GM23248 (cell line): ENCODE results near the gene MARS1. TPM values are rescaled to one million over a fixed set of nuclear protein-coding genes. Genes with fewer than 3 reads are reported as not detected.

Experiments used
- DNase-seq: peaks from one replicate; pipeline ENCODE4 v3.0.0-alpha.2; 2015
- H2AFZ ChIP-seq: fragments of 200-600 bp; sonication (generic); 2 replicates; pipeline ENCODE4 v1.6.1; 2016; ENCODE audit warnings: antibody characterized with exemption
- H3F3A ChIP-seq: fragments of 200-600 bp; sonication (generic); 2 replicates; pipeline ENCODE4 v1.6.1; 2016; ENCODE audit warnings: mild to moderate bottlenecking, antibody characterized with exemption, mixed run types; ENCODE audit not compliant: insufficient read depth
- H3K27ac ChIP-seq: fragments of 200-600 bp; sonication (generic); 2 replicates; pipeline ENCODE4 v1.5.1; 2016; ENCODE audit warnings: mild to moderate bottlenecking
- H3K27me3 ChIP-seq: fragments of 200-600 bp; sonication (generic); replicated peaks from 2 replicates; pipeline ENCODE4 v1.6.1; 2016; ENCODE audit warnings: mild to moderate bottlenecking; ENCODE audit not compliant: insufficient read depth
- H3K36me3 ChIP-seq: fragments of 200-600 bp; sonication (generic); 2 replicates; pipeline ENCODE4 v1.6.1; 2016; ENCODE audit warnings: low read depth, mild to moderate bottlenecking
- H3K4me1 ChIP-seq: fragments of 200-600 bp; sonication (generic); 2 replicates; pipeline ENCODE4 v1.6.1; 2016; ENCODE audit warnings: mild to moderate bottlenecking; ENCODE audit not compliant: insufficient read depth
- H3K4me2 ChIP-seq: fragments of 200-600 bp; sonication (generic); one replicate; pipeline ENCODE4 v1.6.1; 2016; ENCODE audit warnings: mild to moderate bottlenecking; ENCODE audit not compliant: unreplicated experiment
- H3K4me3 ChIP-seq: fragments of 200-600 bp; sonication (generic); 2 replicates; pipeline ENCODE4 v1.5.1; 2016; ENCODE audit warnings: mild to moderate bottlenecking
- H3K79me2 ChIP-seq: fragments of 200-600 bp; sonication (generic); 2 replicates; pipeline ENCODE4 v1.6.1; 2016; ENCODE audit warnings: mild to moderate bottlenecking; ENCODE audit not compliant: insufficient read depth
- H3K9ac ChIP-seq: fragments of 200-600 bp; sonication (generic); 2 replicates; pipeline ENCODE4 v1.6.1; 2016; ENCODE audit warnings: mild to moderate bottlenecking
- H3K9me2 ChIP-seq: fragments of 200-600 bp; sonication (generic); 2 replicates; pipeline ENCODE4 v1.6.1; 2016; ENCODE audit warnings: mixed run types, mild to moderate bottlenecking, moderate library complexity; ENCODE audit not compliant: insufficient read depth
- H3K9me3 ChIP-seq: fragments of 200-600 bp; sonication (generic); one replicate; pipeline ENCODE4 v1.6.1; 2017; ENCODE audit warnings: low read depth
- H4K20me1 ChIP-seq: fragments of 200-600 bp; sonication (generic); 2 replicates; pipeline ENCODE4 v1.6.0; 2016; ENCODE audit not compliant: insufficient read depth
- EZH2 ChIP-seq: fragments of 200-600 bp; sonication (generic); IDR thresholded peaks from 2 replicates; pipeline ENCODE4 v1.6.1; 2018; ENCODE audit warnings: antibody characterized with exemption, mild to moderate bottlenecking; ENCODE audit not compliant: insufficient read depth, poor library complexity, severe bottlenecking
- EZH2phosphoT487 ChIP-seq: fragments of 200-600 bp; sonication (generic); IDR thresholded peaks from 2 replicates; pipeline ENCODE4 v1.6.1; 2018; ENCODE audit warnings: antibody characterized with exemption, moderate library complexity, mild to moderate bottlenecking, low read depth; ENCODE audit not compliant: insufficient read depth
- WGBS, 2 experiments: methylation state at CpG; one replicate each; pipeline ENCODE4 v1.1.6; 2015 to 2017; ENCODE audit warnings: low lambda C conversion rate in 2 of 2, low coverage in 1 of 2; ENCODE audit errors: missing lambda C conversion rate in 2 of 2; 5-methylcytosine and 5-hydroxymethylcytosine counted together
- in situ Hi-C: fragments of 300-500 bp; cut with MboI; formaldehyde crosslinking; loops from 2 replicates; pipeline ENCODE4 v1.15.0; 2020
- polyA plus RNA-seq: library from polyadenylated mRNA; unstranded; fragments of >200 nt; fragmentation: Nextera tagmentation; extraction: Ambion mirVana; gene quantifications from 2 replicates; pipeline ENCODE4 v1.2.1, GENCODE V29; 2016
- total RNA-seq: library from RNA; depleted of rRNA; stranded (reverse); fragments of >200 nt; shearing (Covaris generic); gene quantifications from 2 replicates; pipeline ENCODE4 v1.2.3, GENCODE V29; 2014

The MARS1 gene
- total and polyA plus RNA-seq, 2 experiments from 2014 or later, result 184 to 272 TPM

DNA sequence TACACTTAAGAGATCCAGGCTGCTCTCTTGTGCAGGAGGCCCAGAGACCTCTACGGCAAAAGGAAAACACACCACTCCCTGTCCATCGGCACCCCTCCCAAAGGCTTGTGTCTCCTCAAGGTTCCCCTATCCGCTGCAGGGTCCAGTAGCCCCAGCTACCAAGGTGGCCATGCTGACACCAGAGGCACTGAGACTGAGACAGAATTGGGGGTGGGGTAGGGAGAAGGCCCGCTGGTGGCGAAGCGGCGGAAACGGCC lies 31.9 kb downstream of the MARS1 start:
- H3F3A ChIP-seq, result peaks cover 81% of the 10 kb centered on the region
- TF ChIP-seq EZH2phosphoT487 (no peak), EZH2 (no peak)
- H3K4me1 ChIP-seq, result peaks cover 43% of the 10 kb centered on the region
- in situ Hi-C loops, result no loop called here
- peaks cover 12% of the 10 kb centered on the region; the same call in 1 of the 2 replicates for H4K20me1 ChIP-seq
- H3K4me3 ChIP-seq, result peak overlapping the region; percentile 84
- H3K9me2 ChIP-seq, result no peaks in the 10 kb centered on the region
- H2AFZ ChIP-seq, result no peak overlapping the region
- H3K9me3 ChIP-seq, result no peaks in the 10 kb centered on the region
- H3K4me2 ChIP-seq, result peak overlapping the region; percentile 92
- H3K27ac ChIP-seq, result peak overlapping the region; percentile 96
- 1% methylated on average over 7 to 8 of the region's 8 CpGs for WGBS, 2 experiments
- peak overlapping the region; percentile 98 for H3K9ac ChIP-seq
- no peak for DNase-seq
- peaks cover 54% of the 10 kb centered on the region for H3K79me2 ChIP-seq
- no peaks in the 10 kb centered on the region for H3K27me3 ChIP-seq
- peaks cover 42% of the 10 kb centered on the region for H3K36me3 ChIP-seq

DNA sequence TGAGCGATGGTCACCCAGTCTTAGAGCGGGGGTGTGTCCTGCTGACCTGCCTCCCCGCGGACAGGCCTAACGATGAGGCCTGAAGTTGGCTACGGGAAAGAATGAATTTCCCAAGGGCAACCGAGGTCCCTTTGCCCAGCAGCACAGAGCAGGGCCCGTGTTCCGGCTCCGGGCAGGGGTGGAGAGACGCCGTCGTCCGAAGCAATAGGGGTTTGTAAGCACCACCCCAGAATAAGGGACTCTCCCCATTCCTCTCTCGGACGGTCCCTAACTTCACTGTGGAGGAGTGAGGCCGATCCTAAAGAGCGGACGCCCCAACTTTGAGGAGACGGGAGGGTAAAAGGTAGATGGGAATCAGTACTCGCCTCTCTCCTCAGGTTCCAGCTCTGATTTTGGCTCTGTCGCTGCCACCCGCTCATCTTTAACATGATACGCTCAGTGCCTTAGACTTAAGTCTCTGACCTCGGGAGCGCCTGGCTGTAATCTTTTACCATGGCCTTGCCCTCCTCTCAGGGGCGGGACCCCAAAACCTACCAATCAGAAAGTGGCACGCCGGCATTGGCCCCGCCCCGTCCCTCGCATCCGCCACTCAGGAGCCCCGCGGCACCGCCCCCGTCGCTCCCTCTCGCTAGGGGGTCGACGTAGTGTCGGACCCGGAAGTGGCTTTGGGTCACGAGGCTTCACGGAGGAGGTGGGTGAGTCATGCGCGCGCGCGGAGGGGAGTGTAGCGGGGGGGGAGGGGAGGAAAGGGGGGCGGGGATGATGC lies 32.4 kb downstream of the MARS1 start, which contains the start of gene DDIT3:
TSS of gene DDIT3 (minus strand) at position 462 of the 766 bp plus-strand sequence. CDS start 3,108 bp downstream, outside the sequence.
- WGBS, 2 experiments, result 1% methylated on average over 41 to 50 of the region's 52 CpGs
- Histone ChIP-seq H3K9me2 (no peaks in the 10 kb centered on the region), H3K27ac (peak within 1 kb of the TSS; percentile 97), H3K4me3 (peak within 1 kb of the TSS; percentile 84), H4K20me1 (peaks cover 12% of the 10 kb centered on the region; the same call in 1 of the 2 replicates), H3K79me2 (peaks cover 59% of the 10 kb centered on the region), H3K36me3 (peaks cover 37% of the 10 kb centered on the region), H3K4me2 (peak within 1 kb of the TSS; percentile 92), H3K9me3 (no peaks in the 10 kb centered on the region), H3K27me3 (no peaks in the 10 kb centered on the region), H3K4me1 (peaks cover 43% of the 10 kb centered on the region), H2AFZ (peak within 1 kb of the TSS; percentile 71), H3K9ac (peak within 1 kb of the TSS; percentile 98), H3F3A (peaks cover 76% of the 10 kb centered on the region)
- DNase-seq, result peak; percentile 100
- TF ChIP-seq EZH2phosphoT487 (no peak), EZH2 (no peak)
- in situ Hi-C loops, result no loop called here

DNA sequence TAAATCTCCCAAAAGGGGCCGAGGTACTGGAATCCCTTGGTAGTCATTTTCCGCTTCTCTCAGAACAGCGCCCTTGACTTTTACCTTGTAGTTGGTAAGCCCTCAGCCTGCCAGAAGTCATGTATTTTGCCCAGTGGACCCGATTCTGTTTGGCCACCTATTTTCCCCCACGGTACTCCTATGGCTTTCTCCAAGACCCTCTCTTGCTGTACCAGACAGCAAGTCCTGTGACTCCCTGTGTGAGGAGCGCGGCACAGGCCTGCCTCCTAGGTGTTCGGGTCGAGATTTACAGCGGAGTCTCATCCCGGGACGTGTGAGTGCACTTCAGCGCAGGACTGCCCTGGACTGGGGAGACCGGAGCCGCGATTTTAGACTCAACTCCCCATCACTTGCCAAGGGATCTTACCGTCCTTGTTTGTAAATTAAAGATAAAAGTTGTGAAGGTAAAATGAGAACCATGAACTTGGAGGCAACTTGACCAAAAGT lies 33.7 kb downstream of the MARS1 start:
- in situ Hi-C loops, result no loop called here
- DNase-seq, result peak; percentile 56
- Histone ChIP-seq H3K79me2 (peaks cover 68% of the 10 kb centered on the region), H3K4me3 (peak overlapping the region; percentile 93), H3K4me2 (peak overlapping the region; percentile 79), H3K27me3 (no peaks in the 10 kb centered on the region), H3F3A (peaks cover 63% of the 10 kb centered on the region), H4K20me1 (peaks cover 12% of the 10 kb centered on the region; the same call in 1 of the 2 replicates), H2AFZ (peak overlapping the region; percentile 71), H3K9me3 (no peaks in the 10 kb centered on the region), H3K9me2 (no peaks in the 10 kb centered on the region), H3K27ac (peak overlapping the region; percentile 97), H3K36me3 (peaks cover 24% of the 10 kb centered on the region), H3K4me1 (peaks cover 43% of the 10 kb centered on the region), H3K9ac (peak overlapping the region; percentile 88)
- TF ChIP-seq EZH2phosphoT487 (no peak), EZH2 (no peak)
- 34 to 39% methylated on average over 17 of the region's 17 CpGs for WGBS, 2 experiments

DNA sequence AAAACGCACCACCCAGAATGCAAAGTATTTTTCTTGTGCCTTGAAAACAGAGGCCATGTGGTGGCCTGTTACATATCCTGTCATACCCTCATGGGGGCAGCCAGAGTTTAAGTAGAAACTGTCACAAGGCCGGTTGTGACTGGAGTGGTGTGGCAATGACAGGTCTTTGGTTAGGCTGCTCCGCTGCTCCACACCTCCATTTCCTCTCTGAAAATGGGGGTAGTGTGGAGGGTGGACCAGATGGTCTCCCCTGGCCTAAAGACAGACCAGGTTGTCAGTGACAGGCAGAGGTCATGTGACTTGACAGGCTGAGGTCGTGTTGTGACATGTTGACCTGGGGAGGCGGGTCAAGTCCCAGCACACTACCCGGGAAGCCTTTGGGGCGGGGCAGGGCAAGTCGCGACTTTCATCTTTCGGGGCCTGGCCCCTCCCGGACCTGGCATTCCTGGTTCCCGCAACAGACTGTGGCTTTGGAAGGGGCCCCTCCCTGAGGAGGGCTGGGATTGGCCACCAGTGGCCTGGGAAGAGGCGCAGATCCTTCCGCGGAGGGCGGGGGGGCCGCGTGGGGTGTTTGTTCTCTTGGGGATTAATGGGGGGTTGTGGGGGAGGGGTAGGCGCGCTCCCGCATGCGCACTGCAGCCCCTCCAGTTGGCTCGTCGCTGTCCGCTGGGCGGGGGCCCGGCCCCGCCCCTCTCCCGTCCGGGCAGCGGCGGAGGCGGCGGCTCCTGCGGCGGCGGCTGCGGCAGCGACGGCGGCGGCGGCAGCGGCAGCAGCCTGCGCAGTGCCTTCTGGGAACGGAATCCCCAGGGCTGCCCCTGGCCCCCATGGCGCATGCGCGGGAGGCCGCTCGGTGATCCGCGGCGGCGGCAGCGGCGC lies 34.4 kb downstream of the MARS1 start, which contains the start of gene MBD6:
TSS of gene MBD6 (plus strand) at position 814 of the 876 bp plus-strand sequence. CDS start 1,480 bp downstream, outside the sequence.
- Histone ChIP-seq H4K20me1 (peaks cover 12% of the 10 kb centered on the region; the same call in 1 of the 2 replicates), H3K27me3 (no peaks in the 10 kb centered on the region), H3K4me1 (peaks cover 40% of the 10 kb centered on the region), H2AFZ (peak within 1 kb of the TSS; percentile 71), H3K4me3 (peak within 1 kb of the TSS; percentile 93), H3K9me2 (no peaks in the 10 kb centered on the region), H3K9me3 (no peaks in the 10 kb centered on the region), H3K79me2 (peaks cover 72% of the 10 kb centered on the region), H3K9ac (peak within 1 kb of the TSS; percentile 88), H3K27ac (peak within 1 kb of the TSS; percentile 97), H3K4me2 (peak within 1 kb of the TSS; percentile 91), H3F3A (peaks cover 56% of the 10 kb centered on the region), H3K36me3 (peaks cover 19% of the 10 kb centered on the region)
- in situ Hi-C loops, result no loop called here
- 2 to 3% methylated on average over 12 to 42 of the region's 57 CpGs for WGBS, 2 experiments
- no peak for TF ChIP-seq EZH2
- TF ChIP-seq EZH2phosphoT487, result no peak
- DNase-seq, result peak; percentile 94
